NCI-H128 (cell line): ENCODE data around the gene CFAP299.
"Not testable (repeated sequence)": the region's sequence is repeated elsewhere in the genome, so short reads cannot be mapped to it uniquely, and the experiment has no call there.

ENCODE experiments used
- DNase-seq: peaks from one replicate; lab custom pipeline; 2025; ENCODE audit not compliant: unreplicated experiment; lab: John Stamatoyannopoulos, UW

The CFAP299 gene

GRCh38 chr4:80324171-80324570, 11.4 kb upstream of the CFAP299 start:
- no peak for DNase-seq

GRCh38 chr4:80331693-80332092, 3.8 kb upstream of the CFAP299 start:
- DNase-seq, result no peak

GRCh38 chr4:80333121-80333520, 2.4 kb upstream of the CFAP299 start:
- no peak for DNase-seq

- DNase-seq, result no peak
These were observed 962 bp upstream of the CFAP299 start for GRCh38 chr4:80334568-80334967.

GRCh38 chr4:80335226-80335553, 340 bp upstream of the CFAP299 start:
- no peak for DNase-seq

- no peak for DNase-seq
These were observed 1.1 kb downstream of the CFAP299 start for GRCh38 chr4:80336582-80336981.

GRCh38 chr4:80340036-80340435, 4.5 kb downstream of the CFAP299 start:
- no peak for DNase-seq

- DNase-seq, result not testable (repeated sequence)
These were observed 7.2 kb downstream of the CFAP299 start for GRCh38 chr4:80342684-80343083.

- DNase-seq, result no peak
These were observed 8.4 kb downstream of the CFAP299 start for GRCh38 chr4:80343887-80344286.

- no peak for DNase-seq
These were observed 24.6 kb downstream of the CFAP299 start for GRCh38 chr4:80360084-80360483.

GRCh38 chr4:80360900-80361299, 25.4 kb downstream of the CFAP299 start:
- DNase-seq, result no peak

- peak; percentile 10 for DNase-seq
These were observed 25.9 kb downstream of the CFAP299 start for GRCh38 chr4:80361329-80361900.

- no peak for DNase-seq
These were observed 27.1 kb downstream of the CFAP299 start for GRCh38 chr4:80362578-80363181.

- DNase-seq, result peak; percentile 17
These were observed 30.4 kb downstream of the CFAP299 start for GRCh38 chr4:80365928-80366327.

GRCh38 chr4:80367737-80368136, 32.2 kb downstream of the CFAP299 start:
- no peak for DNase-seq

GRCh38 chr4:80370635-80371034, 35.1 kb downstream of the CFAP299 start:
- no peak for DNase-seq

GRCh38 chr4:80371046-80371445, 35.5 kb downstream of the CFAP299 start:
- DNase-seq, result no peak

GRCh38 chr4:80374180-80374579, 38.6 kb downstream of the CFAP299 start:
- no peak for DNase-seq

GRCh38 chr4:80382090-80382832, 46.7 kb downstream of the CFAP299 start:
- DNase-seq, result no peak

- no peak for DNase-seq
These were observed 50.1 kb downstream of the CFAP299 start for GRCh38 chr4:80385397-80386280.

- DNase-seq, result no peak
These were observed 50.9 kb downstream of the CFAP299 start for GRCh38 chr4:80386281-80386886.
